GM12878 (cell line): Measurements from ENCODE around the gene B4GALNT2. TPM values are rescaled to one million over a fixed set of nuclear protein-coding genes. Genes with fewer than 3 reads are reported as not detected.
"Not testable (repeated sequence)": the region's sequence is repeated elsewhere in the genome, so short reads cannot be mapped to it uniquely, and the experiment has no call there.

Source experiments
- ATAC-seq: fragments of 200-7000 bp; cut with Tn5 transposase; 3 replicates; pipeline ENCODE4 v1.9.1; 2020; ENCODE audit warnings: mild to moderate bottlenecking, moderate library complexity
- BruUV-seq: library from RNA; stranded (reverse); fragments of 400-500 nt; replicated peaks from 2 replicates; lab custom pipeline; 2021; lab: Mats Ljungman, UMichigan
- CTCF ChIA-PET: fragments of 300-600 bp; sonication (Branson Sonifier 250); formaldehyde crosslinking; extraction: SDS; loops from one replicate; lab custom pipeline; 2021; ENCODE audit warnings: inconsistent platforms; lab: Yijun Ruan, JAX
- POLR2A ChIA-PET: fragments of 350-600 bp; formaldehyde crosslinking; extraction: SDS; loops from one replicate; lab custom pipeline; 2021; ENCODE audit warnings: inconsistent platforms; lab: Charles Lee
- RAD21 ChIA-PET: fragments of 300-600 bp; sonication (Branson Sonifier 250); formaldehyde crosslinking; loops from one replicate; lab custom pipeline; 2023; ENCODE audit warnings: antibody characterized with exemption; ENCODE audit not compliant: unreplicated experiment; lab: Charles Lee
- SMC1A ChIA-PET: fragments of 300-600 bp; sonication (Branson Sonifier 250); formaldehyde crosslinking; loops from one replicate; lab custom pipeline; 2023; ENCODE audit not compliant: unreplicated experiment, uncharacterized antibody; lab: Charles Lee
- DNase-seq: peaks from one replicate; pipeline ENCODE4 v3.0.0-alpha.2; 2011; ENCODE audit warnings: low read depth, low spot score
- FAIRE-seq: peaks from 3 replicates; lab custom pipeline; 2011; peaks lifted over from hg19 to GRCh38; lab: Jason Lieb, UNC
- H2AFZ ChIP-seq: 2 replicates; pipeline ENCODE4 v1.6.0; 2011; ENCODE audit warnings: low read depth, low read length, control low read depth; ENCODE audit not compliant: control insufficient read depth
- H3K27ac ChIP-seq: 2 replicates; pipeline ENCODE4 v1.5.1; 2011; ENCODE audit warnings: control low read depth; ENCODE audit not compliant: control insufficient read depth, insufficient read depth
- H3K27me3 ChIP-seq, 2 experiments: replicated peaks in 1 of 2; 2 replicates each; pipeline versions ENCODE4 v1.6.0 to v1.6.1; 2011; ENCODE audit warnings: low read length in 1 of 2; ENCODE audit not compliant: control insufficient read depth in 2 of 2, insufficient read depth in 2 of 2
- H3K36me3 ChIP-seq, 2 experiments: 2 replicates each; pipeline ENCODE4 v1.5.1; 2011; ENCODE audit warnings: low read length in 1 of 2; ENCODE audit not compliant: control insufficient read depth in 2 of 2, insufficient read depth in 2 of 2
- H3K4me1 ChIP-seq: 2 replicates; pipeline ENCODE4 v1.6.1; 2011; ENCODE audit warnings: mild to moderate bottlenecking, low read length, moderate library complexity, mixed read lengths; ENCODE audit not compliant: control insufficient read depth, insufficient read depth
- H3K4me2 ChIP-seq: 2 replicates; pipeline ENCODE4 v1.6.0; 2011; ENCODE audit warnings: control low read depth; ENCODE audit not compliant: control insufficient read depth, insufficient read depth
- H3K4me3 ChIP-seq: fragments of 200-600 bp; sonication (generic); 2 replicates; pipeline ENCODE4 v1.5.1; 2016
- H3K79me2 ChIP-seq: 2 replicates; pipeline ENCODE4 v1.6.0; 2011; ENCODE audit warnings: low read length; ENCODE audit not compliant: control insufficient read depth, insufficient read depth
- H3K9ac ChIP-seq: 2 replicates; pipeline ENCODE4 v1.8.0; 2011; ENCODE audit warnings: low read length, control low read depth, mixed read lengths; ENCODE audit not compliant: control insufficient read depth, insufficient read depth
- H3K9me3 ChIP-seq: replicated peaks from 3 replicates; pipeline ENCODE4 v1.5.1; 2011; ENCODE audit warnings: mild to moderate bottlenecking, low read length; ENCODE audit not compliant: control insufficient read depth, insufficient read depth
- H4K20me1 ChIP-seq: 2 replicates; pipeline ENCODE4 v1.6.0; 2011; ENCODE audit not compliant: control insufficient read depth, insufficient read depth
- EP300 ChIP-seq, 2 experiments: fragments of 150-350 bp in 1 of 2; IDR thresholded peaks; 2 replicates each; pipeline ENCODE4 v1.6.1; 2011 to 2012; ENCODE audit warnings: low read depth in 2 of 2, low read length in 2 of 2, borderline replicate concordance in 1 of 2, improper control_type of control experiment in 1 of 2, inconsistent platforms in 1 of 2; ENCODE audit not compliant: control insufficient read depth in 1 of 2
- ETV6 ChIP-seq, 2 experiments: fragments of 450-650 bp in 1 of 2; IDR thresholded peaks in 1 of 2; conservative IDR thresholded peaks in 1 of 2; 2 replicates each; pipeline ENCODE4 v1.6.1; 2014; ENCODE audit warnings: antibody characterized with exemption in 1 of 2, borderline replicate concordance in 1 of 2, low read depth in 1 of 2, mild to moderate bottlenecking in 1 of 2, moderate library complexity in 1 of 2
- HDAC2 ChIP-seq: fragments of 200-600 bp; sonication (generic); IDR thresholded peaks from 2 replicates; pipeline ENCODE4 v1.6.1; 2017
- JUND ChIP-seq: IDR thresholded peaks from 2 replicates; pipeline ENCODE4 v1.6.1; 2012; ENCODE audit warnings: low read depth, mild to moderate bottlenecking, low read length, improper control_type of control experiment, moderate library complexity
- LARP7 ChIP-seq: fragments of 450-650 bp; IDR thresholded peaks from 2 replicates; pipeline ENCODE4 v1.6.1; 2017; ENCODE audit warnings: mild to moderate bottlenecking
- NFIC ChIP-seq: IDR thresholded peaks from 2 replicates; pipeline ENCODE4 v1.6.1; 2012; ENCODE audit warnings: low read depth, mild to moderate bottlenecking, inconsistent platforms, low read length, moderate library complexity
- NFYB ChIP-seq: IDR thresholded peaks from 2 replicates; pipeline ENCODE4 v1.6.1; 2011; ENCODE audit warnings: low read depth, mild to moderate bottlenecking, low read length, improper control_type of control experiment, moderate library complexity; ENCODE audit not compliant: insufficient read depth
- NRF1 ChIP-seq: conservative IDR thresholded peaks from 2 replicates; pipeline ENCODE4 v1.6.1; 2011; ENCODE audit warnings: mild to moderate bottlenecking, low read depth, low read length, improper control_type of control experiment
- POLR2AphosphoS5 ChIP-seq: IDR thresholded peaks from 2 replicates; pipeline ENCODE4 v1.6.1; 2011; ENCODE audit warnings: mild to moderate bottlenecking, low read length, inconsistent platforms
- POU2F2 ChIP-seq: IDR thresholded peaks from 3 replicates; pipeline ENCODE4 v1.6.1; 2011; ENCODE audit warnings: low read depth, mild to moderate bottlenecking, low read length, borderline replicate concordance
- RAD21 ChIP-seq: IDR thresholded peaks from 2 replicates; pipeline ENCODE4 v1.6.1; 2011; ENCODE audit warnings: mild to moderate bottlenecking, low read depth, low read length, moderate library complexity; ENCODE audit not compliant: insufficient read depth
- SMARCA5 ChIP-seq: fragments of 450-650 bp; IDR thresholded peaks from 2 replicates; pipeline ENCODE4 v1.6.1; 2017; ENCODE audit warnings: mild to moderate bottlenecking
- SREBF1 ChIP-seq: IDR thresholded peaks from 2 replicates; pipeline ENCODE4 v1.6.1; 2012; ENCODE audit warnings: mild to moderate bottlenecking, low read length
- TARDBP ChIP-seq: IDR thresholded peaks from 2 replicates; pipeline ENCODE4 v1.6.1; 2016; ENCODE audit warnings: borderline replicate concordance
- whole genome bisulfite sequencing: methylation state at CpG from one replicate; pipeline ENCODE4 v1.1.6; 2016; ENCODE audit warnings: low lambda C conversion rate; ENCODE audit not compliant: insufficient replicate concordance, insufficient coverage; ENCODE audit errors: missing lambda C conversion rate; 5-methylcytosine and 5-hydroxymethylcytosine counted together
- in situ Hi-C: fragments of 300-500 bp; cut with MboI; formaldehyde crosslinking; loops from 9 replicates; pipeline ENCODE4 v1.14.3; 2018; ENCODE audit warnings: mixed read lengths
- intact Hi-C: fragments of 100-400 bp; cut with micrococcal nuclease; formaldehyde crosslinking; loops from one replicate; pipeline ENCODE4 v1.14.2; 2022; ENCODE audit not compliant: unreplicated experiment
- polyA plus RNA-seq, 11 experiments: library from polyadenylated mRNA; depleted of rRNA in 4 of 11; unstranded in 6 of 11; stranded (reverse) in 5 of 11; fragments of >200 nt; fragmentation: Nextera tagmentation in 4 of 11; fragmentation: Illumina TruSeq in 1 of 11; extraction: Ambion mirVana in 4 of 11; extraction: Trizol in 1 of 11; gene quantifications; 1 replicate in 1 of 11; 2 replicates in 10 of 11; pipeline versions ENCODE4 v1.2.1 to v1.2.3, GENCODE V29; 2011 to 2016; ENCODE audit warnings: inconsistent platforms in 2 of 11, missing spikeins in 2 of 11, low read depth in 1 of 11
- total RNA-seq, 4 experiments: library from RNA; depleted of rRNA in 3 of 4; stranded (reverse); fragments of >200 nt in 3 of 4; fragmentation: Illumina TruSeq in 1 of 4; extraction: Trizol in 1 of 4; gene quantifications; 2 replicates each; pipeline versions ENCODE4 v1.2.1 to v1.2.3, GENCODE V29; 2013 to 2021
- TF ChIP-seq, protein P1 (sequence below): fragments of 450-650 bp; IDR thresholded peaks from 2 replicates; pipeline ENCODE4 v1.6.1; 2018; ENCODE audit warnings: mild to moderate bottlenecking, low read depth, moderate library complexity; ENCODE audit not compliant: partially characterized antibody

Gene B4GALNT2
- total and polyA plus RNA-seq, 10 of the 15 experiments (the other 5 are each of a cell fraction or from before 2014, with no cell fraction given) = not detected

DNA sequence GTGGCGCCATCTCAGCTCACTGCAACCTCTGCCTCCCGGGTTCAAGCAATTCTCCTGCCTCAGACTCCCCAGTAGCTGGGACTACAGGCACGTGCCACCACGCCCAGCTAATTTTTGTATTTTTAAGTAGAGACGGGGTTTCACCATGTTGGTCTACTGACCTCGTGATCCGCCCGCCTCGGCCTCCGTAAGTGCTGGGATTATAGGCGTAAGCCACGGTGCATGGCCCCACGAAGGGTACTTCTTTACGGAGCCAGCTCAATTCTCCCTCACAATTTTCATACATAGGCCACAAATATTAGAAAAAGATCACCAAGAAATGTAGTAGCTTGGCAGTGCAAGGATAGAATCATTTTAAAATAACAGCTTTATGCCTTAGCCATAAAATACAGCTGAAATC, 29.2 kb upstream of the B4GALNT2 start:
- H3K4me2 ChIP-seq, RAD21 ChIA-PET, DNase-seq, intact Hi-C loops, H3K9ac ChIP-seq, ATAC-seq, H3K79me2 ChIP-seq, in situ Hi-C loops, BruUV-seq, H3K36me3 ChIP-seq, H3K9me3 ChIP-seq, H3K4me1 ChIP-seq, H4K20me1 ChIP-seq, H3K27me3 ChIP-seq, H2AFZ ChIP-seq, FAIRE-seq, H3K27ac ChIP-seq, H3K4me3 ChIP-seq: not testable (repeated sequence)
- ChIA-PET POLR2A (interaction anchor here (0.6 kb wide), 1 partner anchor 14 kb away, joined by 6 read pairs; no protein-coding TSS in a partner anchor), CTCF (interaction anchor here (0.7 to 0.9 kb wide), 3 partner anchors 20 to 224 kb away, joined by 3 read pairs; no protein-coding TSS in a partner anchor), SMC1A (interaction anchor here (0.7 to 1.8 kb wide), 3 partner anchors 20 to 68 kb away, joined by 3 read pairs; no protein-coding TSS in a partner anchor)
- WGBS = 65% methylated on average over 13 of the region's 14 CpGs

DNA sequence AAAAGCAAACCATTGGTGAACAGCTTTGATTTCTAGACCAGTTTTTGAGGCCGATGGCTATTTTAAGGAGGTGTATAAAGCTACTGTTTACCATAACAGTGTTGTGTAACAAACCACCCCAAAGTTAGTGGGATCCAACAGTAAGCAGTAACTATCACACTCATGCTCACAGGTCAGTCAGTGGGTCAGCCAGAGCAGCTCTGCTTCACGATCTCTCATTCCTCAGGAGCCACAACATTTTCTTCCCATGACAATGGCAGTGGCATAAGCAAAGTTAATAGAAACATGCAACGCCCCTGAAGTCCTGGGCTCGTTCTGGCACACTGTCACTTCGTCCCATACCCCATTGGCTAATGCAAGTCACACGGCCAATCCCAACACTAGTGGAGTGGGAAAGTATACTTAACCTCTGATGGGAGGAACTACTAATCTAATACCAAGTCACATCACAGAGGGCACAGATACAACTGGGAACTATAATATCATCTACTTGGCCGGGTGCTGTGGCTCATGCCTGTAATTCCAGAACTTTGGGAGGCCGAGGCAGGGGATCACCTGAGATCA, 28.0 kb upstream of the B4GALNT2 start:
- Histone ChIP-seq H3K4me3 (no peak overlapping the region), H4K20me1 (no peaks in the 10 kb centered on the region), H3K79me2 (no peaks in the 10 kb centered on the region), H3K4me2 (no peak overlapping the region), H3K36me3 (no peaks in the 10 kb centered on the region), H3K27ac (no peak overlapping the region), H3K9me3 (no peaks in the 10 kb centered on the region), H3K9ac (no peak overlapping the region), H3K4me1 (no peaks in the 10 kb centered on the region), H2AFZ (no peak overlapping the region), H3K27me3 (no peaks in the 10 kb centered on the region; a peak in 2 of 4 replicates)
- no peak for FAIRE-seq
- ChIA-PET RAD21 (no interaction called here), CTCF (interaction anchor here (0.9 kb wide), 1 partner anchor 226 kb away, joined by 3 read pairs; no protein-coding TSS in a partner anchor), SMC1A (interaction anchor here (1.1 to 1.8 kb wide), 2 partner anchors 19 to 59 kb away, joined by 3 read pairs; no protein-coding TSS in a partner anchor), POLR2A (interaction anchor here (0.6 to 0.7 kb wide), 4 partner anchors 10 to 492 kb away, joined by 3 to 5 read pairs (median 4); no protein-coding TSS in a partner anchor)
- ATAC-seq = no peak
- in situ Hi-C loops = no loop called here
- DNase-seq = no peak
- no TSS peak for BruUV-seq
- intact Hi-C loops = no loop called here
- WGBS = 15% methylated on average over 8 of the region's 8 CpGs
- TF ChIP-seq POU2F2 = no peak
- no peak for TF ChIP-seq JUND
- no peak for TF ChIP-seq HDAC2
- TF ChIP-seq NRF1 = no peak
- TF ChIP-seq, protein P1, sequence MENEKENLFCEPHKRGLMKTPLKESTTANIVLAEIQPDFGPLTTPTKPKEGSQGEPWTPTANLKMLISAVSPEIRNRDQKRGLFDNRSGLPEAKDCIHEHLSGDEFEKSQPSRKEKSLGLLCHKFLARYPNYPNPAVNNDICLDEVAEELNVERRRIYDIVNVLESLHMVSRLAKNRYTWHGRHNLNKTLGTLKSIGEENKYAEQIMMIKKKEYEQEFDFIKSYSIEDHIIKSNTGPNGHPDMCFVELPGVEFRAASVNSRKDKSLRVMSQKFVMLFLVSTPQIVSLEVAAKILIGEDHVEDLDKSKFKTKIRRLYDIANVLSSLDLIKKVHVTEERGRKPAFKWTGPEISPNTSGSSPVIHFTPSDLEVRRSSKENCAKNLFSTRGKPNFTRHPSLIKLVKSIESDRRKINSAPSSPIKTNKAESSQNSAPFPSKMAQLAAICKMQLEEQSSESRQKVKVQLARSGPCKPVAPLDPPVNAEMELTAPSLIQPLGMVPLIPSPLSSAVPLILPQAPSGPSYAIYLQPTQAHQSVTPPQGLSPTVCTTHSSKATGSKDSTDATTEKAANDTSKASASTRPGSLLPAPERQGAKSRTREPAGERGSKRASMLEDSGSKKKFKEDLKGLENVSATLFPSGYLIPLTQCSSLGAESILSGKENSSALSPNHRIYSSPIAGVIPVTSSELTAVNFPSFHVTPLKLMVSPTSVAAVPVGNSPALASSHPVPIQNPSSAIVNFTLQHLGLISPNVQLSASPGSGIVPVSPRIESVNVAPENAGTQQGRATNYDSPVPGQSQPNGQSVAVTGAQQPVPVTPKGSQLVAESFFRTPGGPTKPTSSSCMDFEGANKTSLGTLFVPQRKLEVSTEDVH = no peak
- no peak for TF ChIP-seq RAD21
- no peak for TF ChIP-seq LARP7
- no peak for TF ChIP-seq NFYB
- TF ChIP-seq NFIC = no peak
- no peak for TF ChIP-seq SREBF1
- no peak for TF ChIP-seq SMARCA5
- TF ChIP-seq TARDBP = no peak
- no peak for TF ChIP-seq ETV6 (conservative IDR thresholded peaks at IDR 0.05 in 1 of 2, IDR thresholded peaks at IDR 0.05 in 1 of 2; ENCODE audit: borderline replicate concordance in 1 of 2, low read depth in 1 of 2)
- no peak for TF ChIP-seq POLR2AphosphoS5
- TF ChIP-seq EP300 (IDR thresholded peaks at IDR 0.05; ENCODE audit: borderline replicate concordance in 1 of 2, control insufficient read depth in 1 of 2, low read depth in 2 of 2, low read length in 2 of 2) = no peak
